Suprapubic skin (tissue), 4 donors: Measurements from ENCODE around the gene TES.

ENCODE experiments used
- POLR2A ChIP-seq, 2 donors: fragments of 450-650 bp; IDR thresholded peaks; one replicate each; pipeline ENCODE4 v1.6.1; 2017; ENCODE audit warnings: antibody characterized with exemption in 2 of 2, mild to moderate bottlenecking in 2 of 2, moderate library complexity in 2 of 2
- POLR2AphosphoS5 ChIP-seq, 3 donors: sonication (generic); formaldehyde crosslinking; IDR thresholded peaks; one replicate each; pipeline ENCODE4 v1.6.1; 2017; ENCODE audit warnings: antibody characterized with exemption in 3 of 3
- TF ChIP-seq, protein P1 (sequence below), 2 donors: fragments of 200-600 bp in 1 of 2; fragments of 450-650 bp in 1 of 2; sonication (generic) in 1 of 2; IDR thresholded peaks; one replicate each; pipeline ENCODE4 v1.5.1; 2016 to 2019; ENCODE audit warnings: antibody characterized with exemption in 2 of 2, mild to moderate bottlenecking in 1 of 2, moderate library complexity in 1 of 2

DNA sequence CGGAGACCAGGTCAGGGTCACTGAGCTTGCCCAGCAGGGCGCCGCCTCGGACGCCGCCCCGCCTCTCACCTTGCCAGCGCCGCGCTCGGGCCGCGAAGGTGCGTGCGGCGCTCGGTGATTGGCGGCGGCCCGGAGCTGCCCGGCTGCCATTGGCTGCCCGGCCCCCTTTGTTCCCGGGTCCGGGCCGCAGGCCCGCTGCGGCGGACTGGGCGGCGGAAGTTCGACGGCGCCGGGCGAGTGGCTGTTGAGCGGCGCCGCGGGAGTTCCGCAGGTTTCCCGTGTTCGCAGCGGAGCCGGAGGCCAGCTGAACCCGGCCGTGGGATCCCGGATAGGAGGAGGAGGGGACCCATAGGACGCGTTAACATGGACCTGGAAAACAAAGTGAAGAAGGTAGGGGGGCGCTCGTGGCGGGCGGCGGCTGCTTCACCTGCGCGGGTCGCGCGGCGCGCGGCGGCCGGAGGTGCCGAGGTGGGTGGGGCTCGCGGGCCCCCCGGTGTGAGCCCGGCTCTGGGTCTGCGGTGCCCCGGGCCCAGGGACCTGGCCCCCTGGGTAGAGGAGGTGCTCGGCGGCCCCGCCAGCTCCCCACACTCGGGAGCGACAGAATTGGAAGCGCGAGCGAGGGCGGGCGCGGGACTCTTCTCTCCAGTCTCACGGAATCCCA lies at the start of gene TES:
- TF ChIP-seq POLR2A (IDR thresholded peaks at IDR 0.05) (peak in 1 of 2 donors; percentile 37), POLR2AphosphoS5 (IDR thresholded peaks at IDR 0.05) (no peak)
- TF ChIP-seq, protein P1, sequence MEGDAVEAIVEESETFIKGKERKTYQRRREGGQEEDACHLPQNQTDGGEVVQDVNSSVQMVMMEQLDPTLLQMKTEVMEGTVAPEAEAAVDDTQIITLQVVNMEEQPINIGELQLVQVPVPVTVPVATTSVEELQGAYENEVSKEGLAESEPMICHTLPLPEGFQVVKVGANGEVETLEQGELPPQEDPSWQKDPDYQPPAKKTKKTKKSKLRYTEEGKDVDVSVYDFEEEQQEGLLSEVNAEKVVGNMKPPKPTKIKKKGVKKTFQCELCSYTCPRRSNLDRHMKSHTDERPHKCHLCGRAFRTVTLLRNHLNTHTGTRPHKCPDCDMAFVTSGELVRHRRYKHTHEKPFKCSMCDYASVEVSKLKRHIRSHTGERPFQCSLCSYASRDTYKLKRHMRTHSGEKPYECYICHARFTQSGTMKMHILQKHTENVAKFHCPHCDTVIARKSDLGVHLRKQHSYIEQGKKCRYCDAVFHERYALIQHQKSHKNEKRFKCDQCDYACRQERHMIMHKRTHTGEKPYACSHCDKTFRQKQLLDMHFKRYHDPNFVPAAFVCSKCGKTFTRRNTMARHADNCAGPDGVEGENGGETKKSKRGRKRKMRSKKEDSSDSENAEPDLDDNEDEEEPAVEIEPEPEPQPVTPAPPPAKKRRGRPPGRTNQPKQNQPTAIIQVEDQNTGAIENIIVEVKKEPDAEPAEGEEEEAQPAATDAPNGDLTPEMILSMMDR (IDR thresholded peaks at IDR 0.05), result no peak
